Activated CD4-positive, alpha-beta T cell treated with anti-CD3 and anti-CD28 coated beads, Interleukin-2, Interleukin-4, amounts not matched to agents 100 ng/mL and 50 ng/mL, durations not matched to agents 16 hours and 8 hours (primary cell): ENCODE measurements around the gene LBX1.

ENCODE experiments used
- DNase-seq: peaks from one replicate; pipeline ENCODE4 v3.0.0-alpha.2; 2020; ENCODE audit warnings: low spot score

Gene LBX1

DNA sequence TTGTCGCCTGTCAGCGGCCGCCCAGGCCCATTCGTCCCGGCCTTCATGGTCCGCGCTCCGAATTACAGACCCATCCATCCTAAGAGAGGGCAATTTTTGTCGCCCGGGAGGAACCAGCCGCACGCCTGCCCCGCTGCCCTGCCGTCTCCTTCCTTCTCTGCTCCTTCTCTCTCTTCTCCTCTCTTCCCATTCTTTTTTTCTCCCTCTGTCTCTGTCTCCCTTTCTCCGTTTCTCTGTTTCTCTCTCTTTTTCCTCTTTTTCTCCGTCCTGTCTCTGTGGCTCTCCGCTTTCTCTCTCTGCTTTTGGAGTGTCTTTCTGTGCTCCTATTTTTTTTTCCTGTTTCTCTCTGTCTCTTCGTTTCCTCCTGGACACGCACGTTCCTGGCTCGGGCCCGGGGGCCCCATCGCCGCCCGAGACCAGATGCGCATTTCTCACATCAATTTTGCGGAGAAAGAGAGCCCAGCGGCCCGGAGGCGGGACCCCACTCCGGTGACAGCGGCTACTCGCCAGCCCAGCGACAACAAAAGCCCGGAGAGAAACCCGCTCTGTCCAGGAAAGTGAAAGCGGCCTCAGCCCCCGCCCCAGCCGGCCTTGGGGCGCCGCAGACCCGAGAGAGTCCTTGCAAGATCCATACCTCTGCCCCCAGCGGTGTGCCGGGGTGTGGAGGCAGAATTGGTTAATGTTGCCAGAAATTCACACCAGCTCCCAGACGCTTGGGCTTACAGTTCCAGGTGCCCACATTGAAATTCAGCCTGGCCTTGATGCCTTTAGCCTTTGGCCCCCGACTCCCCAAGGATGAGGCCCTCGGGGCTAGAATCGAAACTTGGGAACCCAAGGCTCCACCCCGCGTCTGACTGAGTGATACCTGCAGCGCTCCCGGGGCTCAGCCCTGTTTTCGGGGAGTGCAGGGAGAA lies 4.1 kb downstream of the LBX1 start:
- DNase-seq: no peak

- DNase-seq: no peak
These were observed 5.0 kb downstream of the LBX1 start for GRCh38 chr10:101224060-101224909.

GRCh38 chr10:101223274-101224059 lies 5.8 kb downstream of the LBX1 start:
- no peak for DNase-seq

- DNase-seq: no peak
These were observed 6.5 kb downstream of the LBX1 start for GRCh38 chr10:101222683-101223273.

GRCh38 chr10:101221963-101222531 lies 7.2 kb downstream of the LBX1 start:
- no peak for DNase-seq

DNA sequence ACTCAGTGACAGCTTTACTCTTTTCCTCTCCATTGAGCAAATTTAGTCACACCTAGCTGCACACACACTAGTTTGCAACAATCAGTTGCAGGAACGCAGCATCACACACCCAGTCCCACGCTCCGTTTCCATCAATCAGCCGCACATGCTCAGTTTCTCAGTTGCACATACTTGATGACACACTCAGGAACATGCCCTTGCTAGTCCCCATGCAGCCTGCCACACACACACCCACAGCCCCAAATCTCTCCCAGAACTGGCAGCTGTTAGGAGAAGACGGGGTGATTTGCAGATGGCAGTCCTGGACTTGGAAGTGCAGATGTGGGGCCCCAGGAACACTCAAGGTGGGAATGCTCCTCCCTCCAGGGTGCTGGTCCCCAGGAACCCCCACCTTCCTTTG lies 7.7 kb downstream of the LBX1 start:
- no peak for DNase-seq

GRCh38 chr10:101219946-101220451 lies 9.3 kb downstream of the LBX1 start:
- no peak for DNase-seq

DNA sequence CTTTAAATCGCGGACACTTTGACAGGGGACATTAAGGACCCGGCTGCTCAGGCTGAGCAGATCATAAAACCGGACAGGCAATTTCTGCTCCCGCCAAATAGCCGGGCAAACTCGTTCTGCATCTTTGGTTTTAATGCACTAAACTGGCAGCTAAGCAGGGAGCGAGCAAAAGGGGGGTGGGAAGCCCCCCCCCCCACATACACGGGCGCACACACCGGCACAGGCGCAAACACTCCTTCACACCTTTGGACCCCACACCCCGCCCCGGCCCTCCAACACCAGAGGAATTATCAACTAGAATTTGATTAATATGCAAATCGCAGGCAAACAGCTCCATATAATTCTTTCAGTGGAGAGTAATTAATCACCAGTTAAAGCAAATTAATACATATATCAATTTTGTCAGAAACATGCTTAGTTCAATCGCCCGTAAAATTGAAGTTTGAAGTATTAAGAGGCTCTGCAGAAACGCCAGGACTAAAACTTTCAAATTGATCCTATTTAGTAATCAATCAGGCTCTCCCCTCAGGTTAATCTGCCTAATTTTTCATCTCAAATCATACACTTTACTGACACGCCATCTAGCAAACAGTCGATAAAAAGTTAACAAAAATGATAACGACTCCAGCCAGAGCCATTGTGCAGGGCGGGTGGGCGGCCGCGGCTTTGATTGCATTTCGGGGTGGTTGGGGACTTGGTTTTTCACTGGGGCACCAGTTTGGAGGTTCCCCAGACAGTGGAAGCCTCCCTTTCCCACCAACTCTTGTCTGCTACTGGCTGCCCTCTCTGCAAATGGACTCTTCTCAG lies 9.9 kb downstream of the LBX1 start:
- no peak for DNase-seq

GRCh38 chr10:101218351-101219138 lies 10.7 kb downstream of the LBX1 start:
- no peak for DNase-seq

DNA sequence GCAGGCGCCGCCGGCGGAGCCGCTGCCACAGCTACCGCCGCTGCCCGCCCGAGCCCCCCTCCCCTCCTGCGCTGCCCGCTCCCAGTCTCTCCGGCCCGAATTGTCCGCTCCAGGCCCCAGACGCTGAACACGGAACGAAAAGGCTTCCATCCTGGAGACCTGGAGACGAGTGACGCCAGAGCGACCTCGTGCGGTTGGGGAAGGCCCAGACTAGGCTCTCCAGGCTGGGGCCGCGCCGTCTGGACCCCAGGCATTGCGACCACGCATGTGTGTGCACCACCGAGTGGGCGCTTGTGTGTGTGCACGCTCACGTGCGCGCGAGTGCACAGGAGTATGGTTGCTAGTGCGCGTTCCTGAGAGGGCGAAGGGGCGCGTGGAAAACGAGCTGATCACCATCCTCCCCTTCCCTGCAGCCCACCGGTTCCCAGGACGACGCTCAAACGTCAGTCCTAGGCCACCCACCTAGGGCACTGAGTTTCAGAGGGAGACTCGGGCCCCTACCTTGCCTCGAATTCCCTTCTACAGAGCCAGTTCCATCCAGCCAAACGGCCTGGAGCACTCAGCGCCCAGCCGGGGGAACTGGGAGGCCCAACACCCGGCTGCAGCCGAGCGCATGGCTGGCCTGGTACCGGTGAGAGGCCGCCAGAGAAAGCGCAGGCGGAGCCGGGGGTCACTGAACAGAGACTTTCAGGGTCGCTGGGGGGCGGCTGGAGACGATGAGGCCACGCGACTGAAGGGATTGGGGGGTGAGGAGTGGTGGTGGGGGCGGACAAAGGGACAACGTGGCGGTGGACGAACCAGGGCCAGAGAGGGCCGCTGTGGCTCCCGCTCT lies 11.6 kb downstream of the LBX1 start:
- peak; percentile 27 for DNase-seq

DNA sequence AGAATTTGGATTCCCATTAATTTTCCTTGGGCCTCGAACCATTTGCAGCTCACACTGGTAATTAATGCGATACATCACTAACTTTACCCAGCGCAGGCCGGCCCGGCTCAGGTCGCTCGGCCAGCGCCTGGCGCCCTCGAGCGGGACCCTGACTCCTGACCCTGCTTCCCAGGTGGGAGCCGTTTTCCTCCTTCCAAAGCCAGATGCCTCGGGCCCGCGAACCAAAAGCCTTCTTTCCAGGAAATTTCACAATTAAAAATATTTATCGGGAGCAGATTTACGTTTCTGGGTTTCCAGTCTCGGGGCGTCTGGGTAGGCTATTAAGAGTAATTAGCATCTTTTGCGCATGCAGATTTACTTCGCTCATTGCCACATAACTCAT lies 12.2 kb downstream of the LBX1 start:
- no peak for DNase-seq

- no peak for DNase-seq
These were observed 12.8 kb downstream of the LBX1 start for GRCh38 chr10:101216207-101217043.

DNA sequence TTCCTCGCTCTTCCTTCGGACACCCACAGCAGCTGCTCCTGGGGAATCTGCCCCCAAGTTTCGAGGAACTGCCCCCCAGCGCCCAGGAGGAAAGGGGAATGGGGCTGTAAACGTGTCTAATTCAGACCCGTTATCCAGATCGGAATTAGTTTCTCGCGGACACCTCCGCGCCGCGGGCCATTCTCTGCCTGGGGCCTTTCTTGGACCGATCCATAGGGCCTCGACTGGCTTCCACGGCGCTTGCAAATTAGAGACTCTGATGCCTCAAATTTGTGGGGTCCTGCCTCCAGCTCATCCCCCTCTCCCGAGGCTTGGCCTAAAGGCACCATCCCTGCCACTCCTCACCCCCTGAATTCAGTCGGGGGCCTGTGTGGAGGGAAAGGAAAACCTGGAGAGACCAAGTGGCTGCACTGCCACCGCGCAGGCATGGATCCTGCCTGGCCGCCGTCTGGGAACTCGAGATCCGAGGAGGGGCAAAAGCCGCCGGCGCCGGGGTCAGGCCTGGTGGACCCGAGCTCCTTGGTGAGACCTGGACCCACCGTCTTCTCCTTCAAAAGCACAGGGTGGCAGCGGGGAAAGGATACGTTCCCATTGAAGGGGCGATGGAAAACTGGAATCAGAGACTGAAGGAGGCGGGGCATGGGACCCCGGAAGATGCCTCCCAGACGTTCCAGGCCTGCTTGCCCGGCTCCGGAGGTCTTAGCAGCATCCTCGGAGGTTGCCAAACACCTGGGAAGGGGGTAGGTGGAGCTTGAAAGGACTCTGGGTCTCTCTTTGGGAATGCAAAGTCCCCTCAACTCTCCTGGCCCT lies 13.7 kb downstream of the LBX1 start:
- DNase-seq: no peak

GRCh38 chr10:101214446-101215396 lies 14.5 kb downstream of the LBX1 start:
- peak; percentile 77 for DNase-seq

DNA sequence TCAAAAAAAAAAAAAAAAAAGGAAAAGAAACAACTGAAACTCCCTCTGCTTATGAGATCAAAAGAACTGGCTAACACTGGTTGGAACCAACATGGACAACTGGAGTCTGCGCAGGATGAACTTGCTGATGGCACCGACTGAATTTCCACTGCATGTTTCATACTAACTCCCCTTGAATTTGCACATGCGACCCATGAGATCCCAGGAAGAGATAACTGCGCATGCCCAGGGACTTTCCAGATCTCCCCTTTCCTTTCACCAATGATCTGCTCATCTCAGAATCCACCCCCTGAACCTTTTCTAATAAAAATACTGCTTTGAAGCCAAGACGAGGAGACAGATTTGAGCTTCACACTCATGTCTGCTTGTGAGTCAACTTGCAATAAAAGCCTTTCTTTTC lies 20.7 kb downstream of the LBX1 start:
- DNase-seq: no peak

GRCh38 chr10:101207026-101207425 lies 22.2 kb downstream of the LBX1 start:
- DNase-seq: no peak
